GM18499 (cell line): ENCODE data around the gene WDFY2.

Source experiments
- ATAC-seq: cut with Tn5 transposase; IDR thresholded peaks from one replicate; pipeline ENCODE4 v1.9.1; 2021; ENCODE audit warnings: moderate number of reproducible peaks; ENCODE audit not compliant: insufficient read depth, unreplicated experiment

Gene WDFY2

DNA sequence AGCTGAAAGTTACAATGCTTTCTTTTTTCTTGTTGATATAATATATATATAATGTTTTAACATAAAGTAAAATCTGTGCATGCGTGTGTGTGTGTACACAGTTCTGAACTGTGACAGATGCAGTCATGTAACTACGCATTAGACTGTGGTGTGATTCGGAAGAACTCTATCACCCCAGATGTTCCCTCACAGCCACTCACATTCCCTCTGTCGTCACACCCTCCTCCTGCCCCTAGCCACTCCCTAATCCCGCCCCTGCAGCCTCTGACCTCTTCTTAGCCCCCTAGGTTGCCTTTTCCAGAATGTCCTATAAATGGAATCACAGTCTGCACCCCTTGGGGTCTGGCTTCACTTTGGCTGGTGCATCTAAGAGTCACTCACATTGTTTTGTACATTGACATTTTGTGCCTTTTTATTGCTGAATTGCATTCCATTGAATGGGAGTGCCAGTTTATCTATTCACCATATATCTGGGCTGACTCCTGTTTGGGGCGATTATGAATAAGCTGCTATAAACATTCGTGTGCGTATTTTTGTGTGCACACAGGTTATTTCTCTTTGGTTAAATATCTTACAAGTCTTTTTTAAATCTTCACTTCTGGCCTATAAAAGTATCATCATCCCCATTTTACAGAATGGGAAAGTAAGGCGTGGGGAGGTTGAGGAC is 199.3 kb downstream of the WDFY2 start:
- no peak for ATAC-seq

DNA sequence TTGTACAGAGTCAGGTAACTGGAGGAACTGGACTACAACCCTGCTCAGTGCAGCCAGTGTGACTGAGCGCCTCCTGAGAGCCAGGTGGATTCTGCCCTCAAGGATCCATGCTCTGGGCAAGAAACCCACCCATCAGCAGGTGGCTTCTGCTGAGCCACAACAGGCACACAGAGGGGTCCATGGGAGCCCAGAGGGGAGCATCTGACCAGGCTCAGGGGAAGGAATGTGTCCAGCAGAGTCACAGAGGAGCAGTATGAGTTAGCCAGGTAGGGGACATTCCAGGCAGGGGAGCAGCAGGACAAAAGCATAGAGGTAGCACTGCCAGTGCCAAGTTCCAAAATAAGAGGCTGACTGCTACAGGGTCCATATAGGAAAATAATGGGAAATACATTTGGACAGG is 199.8 kb downstream of the WDFY2 start:
- ATAC-seq = no peak

DNA sequence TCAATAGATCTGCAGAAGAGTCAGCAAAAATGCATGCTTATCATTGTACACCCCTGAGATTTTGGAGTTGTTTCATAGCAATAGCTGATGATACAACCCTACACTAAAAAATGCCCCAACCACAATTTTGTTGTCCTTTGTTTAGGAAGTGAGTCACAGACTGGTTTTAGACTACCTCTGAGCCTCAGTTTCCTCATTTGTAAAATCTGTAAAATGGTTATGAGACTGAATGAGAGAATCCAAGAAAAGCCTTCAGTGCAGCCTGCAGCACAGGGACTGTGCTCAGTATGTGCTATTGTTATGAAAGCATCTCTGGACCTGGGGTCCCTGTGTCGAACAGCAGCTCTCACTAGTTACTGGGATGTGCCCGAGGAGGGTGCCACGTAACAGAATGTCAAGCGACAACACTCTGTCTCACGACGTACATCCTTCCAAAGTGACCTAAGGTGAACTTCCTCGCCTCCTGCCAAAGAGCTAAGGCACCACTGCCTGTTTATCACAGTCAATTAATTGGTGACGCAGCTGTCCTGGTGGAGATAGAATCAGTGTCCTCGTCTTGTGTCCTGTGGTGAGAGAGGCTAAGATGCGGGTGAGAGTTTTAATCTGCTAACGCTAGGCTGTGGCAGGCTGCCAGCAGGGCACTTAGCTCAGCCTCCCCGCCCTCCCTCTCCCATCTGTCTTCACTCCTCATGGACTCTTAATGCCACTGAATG is 201.6 kb downstream of the WDFY2 start:
- ATAC-seq = no peak

DNA sequence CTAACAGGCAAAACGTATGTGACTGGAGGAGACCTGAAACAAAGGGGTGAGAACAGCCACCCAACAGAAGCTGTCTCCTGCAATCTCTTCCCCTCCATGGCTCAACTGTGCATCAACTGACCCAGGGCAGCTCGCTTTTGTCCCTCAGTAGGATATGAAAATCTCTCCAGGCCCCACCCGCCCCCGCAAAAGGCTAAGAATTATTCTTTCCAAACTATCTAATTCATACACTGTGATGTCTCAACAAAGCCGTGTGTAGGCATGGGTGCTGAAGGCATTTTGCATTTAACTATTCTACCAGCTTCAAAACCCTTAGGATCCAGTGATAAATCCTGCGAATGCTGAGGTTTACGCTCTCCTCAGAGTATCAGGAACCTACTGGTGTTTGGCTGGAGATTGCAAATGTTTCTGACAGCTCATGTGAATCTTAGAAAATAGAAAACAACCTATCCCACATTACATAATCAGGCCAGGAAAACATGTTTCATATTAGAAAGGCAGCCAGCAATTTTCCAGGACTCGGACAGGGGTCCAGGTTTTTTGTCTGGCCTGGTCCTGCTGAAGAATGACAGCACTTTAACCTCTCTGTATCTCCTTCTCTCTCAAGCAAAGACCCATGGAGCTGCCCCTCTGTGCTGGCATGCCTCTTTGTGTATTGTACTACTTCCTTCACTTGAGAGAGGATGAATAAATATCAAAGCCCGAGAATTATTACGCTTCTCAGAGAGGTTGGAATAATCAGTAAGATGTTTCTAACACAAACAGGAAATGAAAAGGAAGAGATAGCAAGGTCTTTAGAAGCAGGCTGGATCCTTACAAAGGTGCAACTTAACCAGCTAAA is 202.4 kb downstream of the WDFY2 start:
- ATAC-seq = no peak

DNA sequence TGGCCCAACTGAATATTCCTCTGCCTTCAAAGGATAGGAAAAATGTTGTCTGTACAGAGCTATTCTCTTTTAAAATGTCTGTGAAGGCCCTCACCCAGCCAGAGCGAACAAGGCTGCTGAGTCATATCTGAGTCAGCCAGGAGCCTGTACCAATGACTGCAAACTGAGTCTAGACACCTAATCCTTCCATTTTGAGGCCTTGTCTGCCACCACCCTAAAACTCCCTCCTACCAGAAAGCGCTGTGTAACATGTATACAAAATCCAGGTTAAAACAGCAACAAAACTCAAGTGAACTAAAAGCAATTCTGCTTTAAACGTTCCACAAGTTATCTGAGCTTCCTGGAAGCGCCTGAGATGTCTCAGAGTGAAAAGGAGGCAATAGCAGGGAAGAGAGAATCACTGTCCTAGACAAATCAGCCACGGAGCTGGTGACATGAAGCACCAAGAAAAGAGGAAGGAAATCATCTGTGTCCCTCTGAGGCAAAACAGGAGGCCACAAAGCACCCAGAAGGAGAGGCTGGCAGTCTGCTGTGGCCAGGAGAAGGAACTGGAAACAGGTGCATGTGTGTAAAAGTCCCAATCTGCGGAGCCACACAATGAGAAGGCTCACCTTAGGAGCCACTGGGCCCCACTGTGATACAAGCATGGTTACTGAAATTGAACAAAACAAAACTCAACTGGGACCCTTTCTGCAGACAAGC is 209.5 kb downstream of the WDFY2 start:
- ATAC-seq = no peak

DNA sequence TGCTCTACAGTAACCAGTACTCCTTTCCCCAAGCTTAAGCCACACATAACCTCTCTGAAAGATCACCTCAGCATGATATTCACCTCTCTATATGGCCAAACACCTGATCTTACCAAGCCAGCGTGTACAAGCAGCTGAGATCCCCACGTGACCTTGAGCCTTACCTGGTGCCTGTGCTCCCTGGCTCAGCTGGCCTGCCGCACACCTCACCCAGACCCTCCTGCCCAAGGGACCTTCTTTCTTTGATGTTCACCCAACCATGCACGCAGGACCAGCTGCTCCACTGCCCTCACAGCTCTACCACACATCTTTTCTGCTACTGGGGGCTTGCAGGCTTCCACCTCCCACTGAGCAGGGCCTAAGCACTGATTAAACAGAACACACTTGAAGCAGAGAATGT is 210.7 kb downstream of the WDFY2 start:
- ATAC-seq = no peak

DNA sequence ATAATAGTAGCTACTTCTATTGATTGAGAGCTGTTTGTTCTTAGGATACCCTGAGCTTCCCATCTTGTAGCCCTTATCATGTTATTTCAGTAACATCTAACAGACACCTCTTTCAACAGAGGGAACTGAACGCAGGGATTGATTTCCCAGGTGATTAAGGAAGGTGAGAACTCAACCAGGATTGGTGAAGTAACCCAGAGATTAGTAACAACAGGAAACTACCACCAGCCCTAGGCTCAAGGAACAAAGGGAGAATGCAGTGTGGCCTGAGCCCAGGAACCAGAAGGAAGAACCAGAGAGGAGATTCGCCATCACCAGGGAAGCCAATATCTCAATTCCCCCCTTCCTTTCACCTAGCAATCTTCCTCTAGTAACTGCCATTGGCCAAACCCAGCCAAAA is 211.2 kb downstream of the WDFY2 start:
- no peak for ATAC-seq

DNA sequence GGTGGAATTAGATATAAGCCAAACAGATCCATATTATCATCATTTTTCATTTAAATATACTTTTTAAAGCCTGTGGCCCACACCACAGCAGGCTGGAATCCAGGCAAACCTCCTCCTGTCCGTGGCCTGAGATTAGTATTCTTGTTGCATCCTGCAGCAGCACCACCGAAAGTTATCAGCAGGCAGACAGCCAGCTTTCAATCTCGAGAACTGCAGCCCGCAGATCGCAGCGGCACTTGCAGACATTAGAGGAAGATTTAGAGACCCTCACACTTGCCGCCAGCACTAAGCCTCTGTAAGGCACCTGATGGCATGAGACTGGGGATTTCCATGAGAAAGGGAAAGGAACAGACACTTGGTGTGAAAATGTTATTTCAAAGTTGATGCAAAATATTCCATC is 212.3 kb downstream of the WDFY2 start:
- no peak for ATAC-seq

DNA sequence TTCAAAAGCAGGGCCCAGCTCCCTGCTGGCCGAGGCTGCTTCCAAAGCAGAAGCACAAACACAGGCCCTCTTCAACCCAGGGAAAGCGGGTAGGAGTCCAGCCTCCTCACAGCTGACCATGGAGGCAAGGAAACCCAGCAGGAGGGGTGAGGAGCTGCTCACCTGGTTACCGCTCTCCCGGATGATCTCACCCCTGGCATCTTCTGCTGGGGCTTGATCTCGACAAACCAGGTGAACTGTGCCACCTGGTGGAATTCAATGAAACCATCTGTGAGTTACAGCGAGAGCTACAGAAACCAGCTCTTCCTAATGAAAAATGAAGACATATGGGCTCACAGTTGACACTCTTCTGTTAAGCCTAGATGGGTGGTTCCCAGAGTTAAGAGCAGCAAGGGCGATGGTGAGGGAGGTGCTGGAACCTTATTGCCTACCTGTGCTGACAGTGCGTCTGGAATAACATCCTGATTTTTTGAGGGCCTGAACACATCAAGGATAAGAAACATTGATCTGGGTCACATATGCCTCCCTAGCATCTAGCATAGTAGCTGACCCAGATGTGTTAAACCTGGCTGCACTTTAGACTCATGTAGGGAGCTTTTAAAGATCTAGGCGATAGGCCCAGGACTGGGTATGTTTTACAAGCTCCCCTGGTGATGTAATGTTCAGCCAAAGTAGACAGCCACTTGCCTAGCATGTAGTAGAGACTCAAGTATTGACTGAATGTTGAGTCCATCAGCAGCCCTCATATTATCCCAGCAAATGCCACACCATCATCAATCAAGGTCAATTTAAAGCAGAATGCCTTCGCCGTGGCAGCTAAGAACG is 213.6 kb downstream of the WDFY2 start:
- no peak for ATAC-seq

DNA sequence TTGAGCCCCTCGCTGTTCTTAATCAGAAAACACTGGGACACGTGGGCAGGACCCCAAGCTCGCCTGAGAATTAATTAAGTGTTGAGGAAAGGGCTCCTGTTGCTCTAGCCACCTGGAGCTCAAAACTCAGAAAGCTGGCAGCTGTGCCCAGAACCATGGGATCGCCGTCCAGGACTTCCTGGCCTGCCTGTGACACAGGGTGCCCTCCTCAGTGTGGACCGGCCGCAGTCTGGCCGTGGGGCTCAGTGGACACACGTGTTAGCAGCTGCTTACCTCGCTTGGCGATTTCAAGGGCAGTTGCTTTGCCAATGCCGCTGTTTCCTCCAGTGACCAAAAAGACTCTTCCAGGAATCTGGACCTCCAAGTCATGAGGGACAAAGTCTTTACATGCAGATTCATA is 215.0 kb downstream of the WDFY2 start:
- no peak for ATAC-seq

DNA sequence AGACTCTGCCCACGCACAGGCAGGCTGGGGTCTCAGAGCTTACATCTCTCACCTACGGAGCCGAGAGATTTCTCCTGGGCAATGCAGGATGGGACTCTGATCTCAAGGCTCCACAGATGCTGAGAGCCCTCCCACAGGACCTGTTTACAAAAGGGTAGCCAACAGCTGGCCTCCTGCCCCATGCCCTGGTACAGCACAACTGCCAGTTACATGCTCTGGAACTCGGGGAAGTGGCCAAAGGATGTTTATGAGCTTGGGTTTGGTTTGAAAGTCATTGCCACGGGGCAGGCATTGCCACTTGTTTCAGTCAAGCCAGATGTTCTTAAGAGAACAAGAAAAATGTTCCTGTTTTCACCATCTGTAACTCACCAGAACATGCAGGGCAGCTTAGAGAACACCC is 216.2 kb downstream of the WDFY2 start:
- no peak for ATAC-seq

DNA sequence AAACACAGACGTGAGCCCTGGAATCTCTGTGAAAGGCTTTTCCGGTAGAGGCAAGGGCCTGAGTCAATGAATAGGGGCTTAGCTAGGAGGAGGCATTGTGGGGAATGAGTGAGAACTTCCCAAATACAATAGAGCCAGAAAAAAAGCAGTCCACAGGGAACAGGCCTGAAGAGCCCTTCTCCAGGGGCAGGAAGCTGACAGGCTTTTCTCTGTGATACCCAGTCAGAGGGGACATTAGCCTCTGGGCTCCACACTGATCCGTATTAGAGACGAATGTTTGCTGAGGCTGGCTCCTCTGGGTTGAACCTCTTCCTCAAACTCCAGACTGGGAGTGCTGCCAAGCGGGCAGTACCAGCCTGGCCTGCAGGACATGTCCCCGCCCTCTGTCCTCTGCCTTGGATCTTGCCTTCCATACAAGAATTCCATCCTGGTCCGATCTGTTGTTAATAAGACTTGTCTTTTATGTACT is 217.4 kb downstream of the WDFY2 start:
- no peak for ATAC-seq

DNA sequence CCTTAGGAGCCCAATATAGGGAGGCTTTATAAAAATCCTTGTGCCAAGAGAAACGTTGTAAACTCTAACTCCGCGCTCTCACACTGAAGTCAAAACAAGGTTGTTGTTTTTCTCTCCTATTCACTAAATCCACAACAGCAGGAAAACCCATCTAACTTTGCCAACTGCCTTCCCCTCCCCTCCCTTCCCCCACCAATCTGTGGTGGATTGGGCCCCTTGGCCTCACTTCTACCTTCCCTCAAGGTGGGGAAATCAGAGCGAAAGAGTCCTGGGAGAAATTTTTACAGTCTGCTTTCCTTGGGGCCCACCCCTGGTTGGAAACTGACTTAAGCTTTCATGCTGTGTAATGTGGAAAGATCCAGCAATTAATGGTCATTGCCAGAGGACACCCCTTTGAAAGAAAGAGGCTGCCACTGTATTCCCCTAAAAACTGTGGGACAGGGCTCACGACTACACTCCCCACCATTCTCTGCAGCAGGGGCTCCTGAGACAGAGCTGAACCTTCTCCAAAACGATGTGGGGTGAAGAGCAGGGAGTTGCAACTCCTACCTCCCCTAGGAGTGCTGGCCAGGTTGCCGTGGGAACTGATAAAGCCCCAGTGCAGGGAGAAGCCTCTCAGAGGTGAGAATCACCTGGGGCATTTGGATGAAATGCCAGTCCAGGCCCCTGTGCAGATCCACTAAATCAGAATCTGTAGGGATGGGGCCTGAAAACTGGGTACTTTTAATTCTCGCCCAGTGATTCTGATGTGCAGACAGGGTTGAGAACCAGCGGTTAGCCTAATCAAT is 218.6 kb downstream of the WDFY2 start:
- ATAC-seq = no peak

DNA sequence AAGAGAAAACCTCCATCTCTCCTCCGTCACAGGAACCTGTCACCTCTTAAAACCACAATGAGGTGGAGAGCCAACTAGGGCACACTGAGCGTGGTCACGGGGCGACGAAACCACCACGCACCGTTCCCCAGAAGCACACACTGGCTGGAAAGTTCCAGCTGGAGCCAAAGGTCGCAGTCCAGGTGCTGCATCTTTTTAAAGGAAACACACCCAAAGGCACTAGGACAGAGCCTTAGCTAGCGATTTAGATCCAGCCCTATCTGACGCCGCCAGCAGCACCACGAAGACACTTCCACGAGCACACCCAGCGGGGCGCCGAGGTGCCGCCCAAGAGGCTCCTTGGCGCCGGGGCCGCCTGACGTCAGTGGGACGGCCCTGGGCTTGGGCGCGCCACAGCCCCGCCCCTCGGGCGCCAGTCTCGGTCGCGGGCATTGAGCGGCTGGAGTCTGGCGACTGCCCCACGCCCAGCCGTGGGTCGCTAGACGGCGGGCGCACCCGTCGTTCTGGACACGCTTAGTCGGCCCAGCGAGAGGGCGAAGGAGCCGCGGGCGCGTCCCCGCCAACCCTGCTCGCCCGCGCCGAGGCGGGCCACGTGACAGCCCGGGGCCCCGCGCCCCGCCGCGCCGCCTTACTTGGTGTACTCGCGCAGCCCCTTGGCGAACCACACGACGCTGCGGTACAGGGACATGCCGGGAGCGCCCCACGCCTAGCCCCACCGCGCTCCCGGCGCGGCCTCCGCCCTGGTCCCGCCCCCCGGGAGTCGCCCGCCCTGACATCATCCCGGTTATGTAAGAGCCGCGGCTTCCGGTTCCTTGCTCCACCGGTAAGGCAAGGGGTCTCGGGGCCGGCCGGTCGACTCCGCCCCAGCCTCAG is 219.4 kb downstream of the WDFY2 start, which contains the start of gene DHRS12:
DHRS12 (minus strand) TSS at position 742 of the 873 bp plus-strand sequence. CDS start 4,504 bp downstream, outside the sequence.
- ATAC-seq = peak; percentile 52

DNA sequence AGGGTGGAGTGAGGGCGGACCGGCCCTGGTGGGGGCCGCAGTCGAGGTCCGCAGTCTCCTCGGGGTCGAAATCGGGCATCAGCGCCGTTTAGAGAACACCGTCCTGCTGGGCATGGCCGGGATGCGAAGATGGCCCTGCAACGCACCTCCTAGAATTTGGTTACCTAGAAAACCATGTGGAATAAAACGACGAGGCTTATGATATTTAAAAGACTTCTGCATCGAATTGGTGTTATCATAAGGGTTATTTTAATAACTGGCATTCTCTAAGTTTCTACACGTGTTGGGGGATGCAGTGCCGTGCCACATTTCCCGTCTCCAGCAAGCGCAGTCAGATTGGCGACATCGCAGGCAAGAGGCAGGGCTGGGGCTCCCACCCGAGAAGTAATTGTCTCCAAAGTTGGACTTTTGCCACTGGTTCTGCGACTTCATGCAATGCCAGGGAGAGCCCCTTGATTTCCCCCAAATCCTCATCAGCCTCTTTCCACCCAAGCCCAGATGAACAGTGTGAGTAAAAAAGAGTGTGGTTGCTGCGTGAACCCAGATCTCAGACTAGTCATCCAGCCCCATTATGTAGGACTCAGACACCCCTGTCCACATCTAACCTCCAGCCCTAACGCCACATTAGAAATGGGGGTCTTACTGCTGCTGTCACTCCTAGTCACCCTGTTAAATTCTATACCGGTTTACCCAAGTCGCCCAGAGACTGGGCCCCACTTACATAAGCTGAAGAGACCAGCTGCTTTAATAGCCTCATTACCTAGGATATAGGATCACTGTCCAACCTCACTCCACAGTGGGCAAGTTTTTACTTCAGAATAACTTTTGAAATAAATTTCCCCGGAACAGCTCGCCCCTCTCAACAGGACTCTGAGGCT is 220.3 kb downstream of the WDFY2 start:
- ATAC-seq = no peak

DNA sequence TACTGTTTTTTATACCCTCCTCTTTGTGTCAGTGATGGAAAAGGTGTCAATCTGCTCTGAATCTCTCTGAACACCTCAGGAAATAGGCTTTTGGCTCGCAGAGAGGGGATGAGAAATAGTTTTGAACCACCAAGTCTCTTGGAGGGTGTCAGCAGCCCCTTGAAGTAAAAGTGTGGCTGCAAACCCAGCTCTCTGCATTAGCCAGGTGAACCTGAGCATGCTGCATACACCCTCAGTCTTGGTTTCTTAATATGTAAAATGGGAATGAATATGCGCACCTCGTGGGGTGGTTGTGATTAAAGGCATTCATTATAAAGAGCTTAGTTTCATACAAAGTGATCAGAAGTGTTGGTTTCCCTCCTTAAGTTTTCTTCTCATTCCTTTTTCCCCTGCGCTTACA is 221.1 kb downstream of the WDFY2 start:
- ATAC-seq = no peak

DNA sequence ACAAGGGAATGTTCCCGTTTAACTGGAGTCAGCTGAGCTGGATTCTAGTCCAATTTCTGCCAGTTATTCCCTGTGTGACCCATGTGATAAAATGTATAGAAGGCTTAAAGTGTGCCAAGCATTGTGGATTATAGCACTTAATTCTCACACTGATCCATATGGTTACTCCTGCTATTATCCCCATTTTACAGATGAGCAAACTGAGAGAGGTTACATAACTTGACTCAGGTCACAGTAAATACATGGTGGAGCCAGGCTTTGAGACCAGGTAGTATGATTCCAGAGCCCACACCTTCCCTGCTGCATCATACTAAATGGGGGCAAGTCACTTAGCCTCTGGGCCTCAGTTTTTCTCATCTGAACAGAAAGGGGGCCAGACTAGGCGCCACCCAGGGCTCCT is 221.7 kb downstream of the WDFY2 start:
- no peak for ATAC-seq
